B cell (primary cell): ENCODE measurements around the gene OLIG2. TPM values are rescaled to one million over a fixed set of nuclear protein-coding genes. Genes with fewer than 3 reads are reported as not detected.

Source experiments
- ATAC-seq: fragments of 200-7000 bp; cut with Tn5 transposase; one replicate; pipeline ENCODE4 v1.10.0; 2021; ENCODE audit warnings: low read depth, mild to moderate bottlenecking, moderate number of reproducible peaks, moderate library complexity
- CTCF ChIA-PET: fragments of 350-600 bp; sonication (Branson Sonifier 250); formaldehyde crosslinking; loops from one replicate; lab custom pipeline; 2021; ENCODE audit warnings: antibody characterized with exemption, inconsistent platforms; lab: Charles Lee
- POLR2A ChIA-PET: fragments of 350-600 bp; sonication (Branson Sonifier 250); formaldehyde crosslinking; loops from one replicate; lab custom pipeline; 2021; ENCODE audit warnings: antibody characterized with exemption; lab: Charles Lee
- DNase-seq: peaks from one replicate; pipeline ENCODE4 v3.0.0; 2013
- H2AFZ ChIP-seq: 2 replicates; pipeline ENCODE4 v1.6.1; 2012; ENCODE audit warnings: mild to moderate bottlenecking, low read depth, low read length; ENCODE audit not compliant: insufficient read depth, poor library complexity, severe bottlenecking
- H3K27ac ChIP-seq, 2 donors: 1 replicate in 1 of 2; 2 replicates in 1 of 2; pipeline ENCODE4 v1.5.1; 2012 to 2013; ENCODE audit warnings: low read length in 2 of 2, mild to moderate bottlenecking in 2 of 2, moderate library complexity in 1 of 2
- H3K27me3 ChIP-seq, 4 experiments: fragments of 200-600 bp in 1 of 4; sonication (generic) in 1 of 4; replicated peaks in 1 of 4; 1 replicate in 2 of 4; 2 replicates in 2 of 4; pipeline versions ENCODE4 v1.6.1 to v1.7.0; 2013 to 2016; ENCODE audit warnings: low read length in 3 of 4, mild to moderate bottlenecking in 2 of 4, mixed read lengths in 1 of 4, moderate library complexity in 1 of 4; ENCODE audit not compliant: insufficient read depth in 4 of 4, control insufficient read depth in 3 of 4; ENCODE audit errors: control extremely low read depth in 1 of 4
- H3K36me3 ChIP-seq, 2 experiments: replicated peaks in 1 of 2; 1 replicate in 1 of 2; 2 replicates in 1 of 2; pipeline versions ENCODE4 v1.6.1 to v1.7.1; 2013; ENCODE audit warnings: low read length in 1 of 2; ENCODE audit not compliant: insufficient read depth in 2 of 2, control insufficient read depth in 1 of 2; ENCODE audit errors: control extremely low read depth in 1 of 2, extremely low read depth in 1 of 2
- H3K4me1 ChIP-seq, 2 donors: fragments of 200-600 bp in 1 of 2; sonication (generic) in 1 of 2; 1 replicate in 1 of 2; 2 replicates in 1 of 2; pipeline versions ENCODE4 v1.5.1 to v1.6.1; 2013 to 2017; ENCODE audit warnings: low read length in 2 of 2; ENCODE audit not compliant: control insufficient read depth in 2 of 2, insufficient read depth in 2 of 2
- H3K4me2 ChIP-seq: replicated peaks from 2 replicates; pipeline ENCODE3; 2012; ENCODE audit warnings: mild to moderate bottlenecking, low read depth, low read length; ENCODE audit not compliant: poor library complexity, severe bottlenecking
- H3K4me3 ChIP-seq, 5 experiments: fragments of 200-600 bp in 1 of 5; sonication (generic) in 1 of 5; 1 replicate in 3 of 5; 2 replicates in 2 of 5; pipeline versions ENCODE4 v1.5.1 to v1.7.0; 2011 to 2016; ENCODE audit warnings: low read length in 4 of 5, mild to moderate bottlenecking in 4 of 5, low read depth in 2 of 5, control low read depth in 1 of 5, moderate library complexity in 1 of 5; ENCODE audit not compliant: insufficient read depth in 1 of 5; ENCODE audit errors: control extremely low read depth in 1 of 5, extremely low read depth in 1 of 5
- H3K79me2 ChIP-seq: fragments of 200-600 bp; sonication (generic); one replicate; pipeline ENCODE4 v1.6.0; 2016; ENCODE audit warnings: low read length; ENCODE audit not compliant: control insufficient read depth, insufficient read depth
- H3K9ac ChIP-seq: fragments of 200-600 bp; sonication (generic); 2 replicates; pipeline ENCODE4 v1.6.1; 2017; ENCODE audit warnings: mild to moderate bottlenecking, low read length, moderate library complexity
- H3K9me3 ChIP-seq, 3 donors: one replicate each; pipeline versions ENCODE4 v1.6.1 to v1.7.1; 2013; ENCODE audit warnings: low read length in 2 of 3; ENCODE audit not compliant: control insufficient read depth in 2 of 3, insufficient read depth in 1 of 3; ENCODE audit errors: control extremely low read depth in 1 of 3
- H4K20me1 ChIP-seq: 2 replicates; pipeline ENCODE4 v1.6.0; 2012; ENCODE audit warnings: mild to moderate bottlenecking, low read length; ENCODE audit not compliant: insufficient read depth, control insufficient read depth, poor library complexity, severe bottlenecking
- H3K27ac Mint-ChIP-seq: one replicate; pipeline ENCODE4 v1.8.0; 2021; ENCODE audit warnings: mixed read lengths
- H3K27me3 Mint-ChIP-seq: one replicate; pipeline ENCODE4 v1.8.0; 2021; ENCODE audit warnings: mixed read lengths
- H3K4me1 Mint-ChIP-seq: one replicate; pipeline ENCODE4 v1.8.0; 2021; ENCODE audit warnings: mixed read lengths
- H3K4me3 Mint-ChIP-seq: one replicate; pipeline ENCODE4 v1.8.0; 2021; ENCODE audit warnings: mixed read lengths
- H3K9me3 Mint-ChIP-seq: one replicate; pipeline ENCODE4 v1.8.0; 2022; ENCODE audit warnings: mixed read lengths; ENCODE audit not compliant: insufficient read depth
- EZH2 ChIP-seq: IDR thresholded peaks from 2 replicates; pipeline ENCODE4 v1.6.1; 2012; ENCODE audit warnings: borderline replicate concordance, low read depth, mild to moderate bottlenecking, moderate library complexity, low read length; ENCODE audit not compliant: insufficient read depth, poor library complexity, severe bottlenecking
- WGBS: methylation state at CpG from one replicate; pipeline ENCODE4 v1.1.5; 2013; ENCODE audit warnings: missing lambda C conversion rate; ENCODE audit not compliant: insufficient coverage; 5-methylcytosine and 5-hydroxymethylcytosine counted together
- intact Hi-C: fragments of 100-400 bp; cut with micrococcal nuclease; formaldehyde crosslinking; loops from one replicate; pipeline ENCODE4 v1.10.0; 2022
- polyA plus RNA-seq: library from polyadenylated mRNA; depleted of rRNA; stranded (reverse); fragments of >200 nt; gene quantifications from 2 replicates; pipeline ENCODE4 v1.2.3, GENCODE V29; 2012
- total RNA-seq, 2 donors: library from RNA; stranded (reverse); fragments of 120-200 nt in 1 of 2; gene quantifications; 1 replicate in 1 of 2; 2 replicates in 1 of 2; pipeline versions ENCODE4 v1.2.3 to v1.2.4, GENCODE V29; 2013 to 2022
- TF ChIP-seq, protein P1 (sequence below): fragments of 200-600 bp; IDR thresholded peaks from one replicate; pipeline ENCODE4 v1.8.0; 2022; ENCODE audit warnings: antibody characterized with exemption, mild to moderate bottlenecking

Gene OLIG2
- total and polyA plus RNA-seq, 2 donors (not counting 1 experiment from before 2014, with no cell fraction given): not detected

GRCh38 chr21:33010931-33011330 lies 14.8 kb upstream of the OLIG2 start:
- Mint-ChIP-seq H3K9me3 (no peaks in the 10 kb centered on the region), H3K27me3 (peaks cover 53% of the 10 kb centered on the region), H3K27ac (no peak overlapping the region), H3K4me1 (no peaks in the 10 kb centered on the region), H3K4me3 (no peak overlapping the region)
- ChIA-PET POLR2A (no interaction called here), CTCF (no interaction called here)
- no peak for DNase-seq
- no peaks in the 10 kb centered on the region for H3K36me3 ChIP-seq
- no peak for TF ChIP-seq EZH2
- TF ChIP-seq, protein P1, sequence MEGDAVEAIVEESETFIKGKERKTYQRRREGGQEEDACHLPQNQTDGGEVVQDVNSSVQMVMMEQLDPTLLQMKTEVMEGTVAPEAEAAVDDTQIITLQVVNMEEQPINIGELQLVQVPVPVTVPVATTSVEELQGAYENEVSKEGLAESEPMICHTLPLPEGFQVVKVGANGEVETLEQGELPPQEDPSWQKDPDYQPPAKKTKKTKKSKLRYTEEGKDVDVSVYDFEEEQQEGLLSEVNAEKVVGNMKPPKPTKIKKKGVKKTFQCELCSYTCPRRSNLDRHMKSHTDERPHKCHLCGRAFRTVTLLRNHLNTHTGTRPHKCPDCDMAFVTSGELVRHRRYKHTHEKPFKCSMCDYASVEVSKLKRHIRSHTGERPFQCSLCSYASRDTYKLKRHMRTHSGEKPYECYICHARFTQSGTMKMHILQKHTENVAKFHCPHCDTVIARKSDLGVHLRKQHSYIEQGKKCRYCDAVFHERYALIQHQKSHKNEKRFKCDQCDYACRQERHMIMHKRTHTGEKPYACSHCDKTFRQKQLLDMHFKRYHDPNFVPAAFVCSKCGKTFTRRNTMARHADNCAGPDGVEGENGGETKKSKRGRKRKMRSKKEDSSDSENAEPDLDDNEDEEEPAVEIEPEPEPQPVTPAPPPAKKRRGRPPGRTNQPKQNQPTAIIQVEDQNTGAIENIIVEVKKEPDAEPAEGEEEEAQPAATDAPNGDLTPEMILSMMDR: no peak
- H3K4me3 ChIP-seq: no peak overlapping the region
- no peak overlapping the region for H3K9ac ChIP-seq
- H3K4me2 ChIP-seq: no peak overlapping the region
- H3K27me3 ChIP-seq: peaks cover 0 to 29% (median 3%) of the 10 kb centered on the region in 4 experiments
- WGBS: no CpG with 5 or more reads among the region's 1 CpG
- no peak overlapping the region for H3K27ac ChIP-seq
- no peak for ATAC-seq
- H3K79me2 ChIP-seq: no peaks in the 10 kb centered on the region
- no peaks in the 10 kb centered on the region for H3K4me1 ChIP-seq
- intact Hi-C loops: no loop called here
- no peak overlapping the region for H2AFZ ChIP-seq
- H3K9me3 ChIP-seq: peaks cover 0 to 2% (median 0%) of the 10 kb centered on the region in 3 donors
- no peaks in the 10 kb centered on the region for H4K20me1 ChIP-seq

DNA sequence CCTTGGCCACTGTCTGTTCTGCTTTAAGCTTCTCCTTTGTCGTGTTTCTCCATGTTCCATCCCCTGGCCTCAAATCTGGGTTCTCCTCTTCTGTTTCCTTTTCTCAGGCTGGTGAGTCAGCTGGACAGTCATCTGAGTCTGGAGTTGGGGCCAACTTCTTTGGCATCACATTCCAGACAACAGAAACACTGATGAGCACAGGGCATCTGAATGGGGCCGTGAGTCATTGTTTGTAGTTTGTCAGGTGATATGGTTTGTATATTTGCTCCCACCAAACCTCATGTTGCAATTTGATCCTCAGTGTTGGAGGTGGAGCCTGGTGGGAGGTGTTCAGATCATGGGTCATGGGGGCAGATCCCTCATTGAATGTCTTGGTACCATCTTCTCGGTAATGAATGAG lies 14.3 kb upstream of the OLIG2 start:
- no peaks in the 10 kb centered on the region for H4K20me1 ChIP-seq
- ChIA-PET CTCF (no interaction called here), POLR2A (no interaction called here)
- peaks cover 0 to 30% (median 3%) of the 10 kb centered on the region in 4 experiments for H3K27me3 ChIP-seq
- no peaks in the 10 kb centered on the region for H3K79me2 ChIP-seq
- Mint-ChIP-seq H3K4me3 (no peak overlapping the region), H3K27me3 (peaks cover 59% of the 10 kb centered on the region), H3K9me3 (no peaks in the 10 kb centered on the region), H3K4me1 (no peaks in the 10 kb centered on the region), H3K27ac (no peak overlapping the region)
- no peak overlapping the region for H3K9ac ChIP-seq
- TF ChIP-seq EZH2: no peak
- H3K4me3 ChIP-seq: no peak overlapping the region
- no peak for ATAC-seq
- no peaks in the 10 kb centered on the region for H3K4me1 ChIP-seq
- H2AFZ ChIP-seq: no peak overlapping the region
- intact Hi-C loops: no loop called here
- no peaks in the 10 kb centered on the region for H3K36me3 ChIP-seq
- no CpG with 5 or more reads among the region's 3 CpGs for WGBS
- H3K4me2 ChIP-seq: no peak overlapping the region
- H3K9me3 ChIP-seq: peaks cover 0 to 2% (median 0%) of the 10 kb centered on the region in 3 donors
- no peak overlapping the region for H3K27ac ChIP-seq
- no peak for DNase-seq
